ENCODE measurements around the gene UBE2V1. TPM values are rescaled to one million over a fixed set of nuclear protein-coding genes. Genes with fewer than 3 reads are reported as not detected.

The UBE2V1 gene
- total RNA-seq, 1 donor from 2014 or later, result 150 TPM

- peaks cover 2% of the 10 kb centered on the region for H3K4me1 Mint-ChIP-seq (ENCODE audit: low read depth)
- H3K9me3 Mint-ChIP-seq (ENCODE audit: low read depth), result no peaks in the 10 kb centered on the region
- no peaks in the 10 kb centered on the region for H3K27me3 Mint-ChIP-seq
- H3K27ac Mint-ChIP-seq, result no peak overlapping the region
- no peak for DNase-seq (ENCODE audit: low spot score, unreplicated experiment)
- no peaks in the 10 kb centered on the region for H3K36me3 Mint-ChIP-seq (ENCODE audit: insufficient read depth)
- no peak for TF ChIP-seq CTCF (IDR thresholded peaks at IDR 0.05; ENCODE audit: unreplicated experiment)
- no peak overlapping the region for H3K4me3 Mint-ChIP-seq (ENCODE audit: low read depth)
These were observed 50.7 kb downstream of the UBE2V1 start for GRCh38 chr20:50062006-50062838.

- no peaks in the 10 kb centered on the region for H3K36me3 Mint-ChIP-seq (ENCODE audit: insufficient read depth)
- no peaks in the 10 kb centered on the region for H3K9me3 Mint-ChIP-seq (ENCODE audit: low read depth)
- no peak overlapping the region for H3K27ac Mint-ChIP-seq
- H3K4me1 Mint-ChIP-seq (ENCODE audit: low read depth), result peaks cover 2% of the 10 kb centered on the region
- TF ChIP-seq CTCF (IDR thresholded peaks at IDR 0.05; ENCODE audit: unreplicated experiment), result no peak
- DNase-seq (ENCODE audit: low spot score, unreplicated experiment), result no peak
- no peaks in the 10 kb centered on the region for H3K27me3 Mint-ChIP-seq
- no peak overlapping the region for H3K4me3 Mint-ChIP-seq (ENCODE audit: low read depth)
These were observed 51.6 kb downstream of the UBE2V1 start for GRCh38 chr20:50061151-50062005.

- no peaks in the 10 kb centered on the region for H3K27me3 Mint-ChIP-seq
- H3K4me3 Mint-ChIP-seq (ENCODE audit: low read depth), result no peak overlapping the region
- no peaks in the 10 kb centered on the region for H3K9me3 Mint-ChIP-seq (ENCODE audit: low read depth)
- H3K27ac Mint-ChIP-seq, result no peak overlapping the region
- peaks cover 3% of the 10 kb centered on the region for H3K4me1 Mint-ChIP-seq (ENCODE audit: low read depth)
- DNase-seq (ENCODE audit: low spot score, unreplicated experiment), result no peak
- no peaks in the 10 kb centered on the region for H3K36me3 Mint-ChIP-seq (ENCODE audit: insufficient read depth)
- no peak for TF ChIP-seq CTCF (IDR thresholded peaks at IDR 0.05; ENCODE audit: unreplicated experiment)
These were observed 54.1 kb downstream of the UBE2V1 start for GRCh38 chr20:50058662-50059402.

GRCh38 chr20:50057714-50058053 is 55.3 kb downstream of the UBE2V1 start:
- H3K4me3 Mint-ChIP-seq (ENCODE audit: low read depth), result no peak overlapping the region
- no peak overlapping the region for H3K27ac Mint-ChIP-seq
- DNase-seq (ENCODE audit: low spot score, unreplicated experiment), result no peak
- no peak for TF ChIP-seq CTCF (IDR thresholded peaks at IDR 0.05; ENCODE audit: unreplicated experiment)
- H3K27me3 Mint-ChIP-seq, result no peaks in the 10 kb centered on the region
- no peaks in the 10 kb centered on the region for H3K36me3 Mint-ChIP-seq (ENCODE audit: insufficient read depth)
- H3K9me3 Mint-ChIP-seq (ENCODE audit: low read depth), result no peaks in the 10 kb centered on the region
- H3K4me1 Mint-ChIP-seq (ENCODE audit: low read depth), result peaks cover 3% of the 10 kb centered on the region

All from progenitor cell of endocrine pancreas (in vitro differentiated cells).